Stimulated activated CD4-positive, alpha-beta T cell treated with anti-CD3 and anti-CD28 coated beads, TNF-alpha, amount 100 ng/mL, for 48 hours (primary cell): ENCODE measurements around the gene GNLY.

Experiments used
- DNase-seq, 3 donors: peaks; one replicate each; pipeline ENCODE4 v3.0.0-alpha.2; 2020; ENCODE audit warnings: low read depth in 3 of 3

The GNLY gene

GRCh38 chr2:85728883-85729824 lies 35.0 kb downstream of the GNLY start:
- peak; percentile 39 to 81 (median 66) for DNase-seq

GRCh38 chr2:85729825-85730510 lies 35.8 kb downstream of the GNLY start:
- DNase-seq, result no peak

- no peak for DNase-seq
These were observed 36.6 kb downstream of the GNLY start for GRCh38 chr2:85730686-85731230.

- no peak for DNase-seq
These were observed 37.4 kb downstream of the GNLY start for GRCh38 chr2:85731606-85732005.

- DNase-seq, result no peak
These were observed 38.4 kb downstream of the GNLY start for GRCh38 chr2:85732467-85733120.

- DNase-seq, result no peak
These were observed 39.2 kb downstream of the GNLY start for GRCh38 chr2:85733121-85733960.

GRCh38 chr2:85734015-85734414 lies 39.9 kb downstream of the GNLY start:
- DNase-seq, result no peak

GRCh38 chr2:85734942-85735608 lies 40.9 kb downstream of the GNLY start:
- DNase-seq, result no peak

- no peak for DNase-seq
These were observed 41.5 kb downstream of the GNLY start for GRCh38 chr2:85735691-85736090.

- DNase-seq, result no peak
These were observed 42.5 kb downstream of the GNLY start for GRCh38 chr2:85736456-85737355.

- no peak for DNase-seq
These were observed 43.3 kb downstream of the GNLY start for GRCh38 chr2:85737481-85737880.

GRCh38 chr2:85737961-85738360 lies 43.8 kb downstream of the GNLY start:
- no peak for DNase-seq

GRCh38 chr2:85740193-85740592 lies 46.0 kb downstream of the GNLY start:
- no peak for DNase-seq

- DNase-seq, result no peak
These were observed 47.2 kb downstream of the GNLY start for GRCh38 chr2:85741211-85741832.

- DNase-seq, result no peak
These were observed 47.8 kb downstream of the GNLY start for GRCh38 chr2:85741833-85742455.

- no peak for DNase-seq
These were observed 49.3 kb downstream of the GNLY start for GRCh38 chr2:85743304-85743978.

- DNase-seq, result no peak
These were observed 49.9 kb downstream of the GNLY start for GRCh38 chr2:85744055-85744454.
